ENCODE results near the gene GRID2.

GRID2 gene

GRCh38 chr4:93053140-93053539 is 749.4 kb downstream of the GRID2 start:
- H3K27ac ChIP-seq = no peak overlapping the region
- TF ChIP-seq, protein P1, sequence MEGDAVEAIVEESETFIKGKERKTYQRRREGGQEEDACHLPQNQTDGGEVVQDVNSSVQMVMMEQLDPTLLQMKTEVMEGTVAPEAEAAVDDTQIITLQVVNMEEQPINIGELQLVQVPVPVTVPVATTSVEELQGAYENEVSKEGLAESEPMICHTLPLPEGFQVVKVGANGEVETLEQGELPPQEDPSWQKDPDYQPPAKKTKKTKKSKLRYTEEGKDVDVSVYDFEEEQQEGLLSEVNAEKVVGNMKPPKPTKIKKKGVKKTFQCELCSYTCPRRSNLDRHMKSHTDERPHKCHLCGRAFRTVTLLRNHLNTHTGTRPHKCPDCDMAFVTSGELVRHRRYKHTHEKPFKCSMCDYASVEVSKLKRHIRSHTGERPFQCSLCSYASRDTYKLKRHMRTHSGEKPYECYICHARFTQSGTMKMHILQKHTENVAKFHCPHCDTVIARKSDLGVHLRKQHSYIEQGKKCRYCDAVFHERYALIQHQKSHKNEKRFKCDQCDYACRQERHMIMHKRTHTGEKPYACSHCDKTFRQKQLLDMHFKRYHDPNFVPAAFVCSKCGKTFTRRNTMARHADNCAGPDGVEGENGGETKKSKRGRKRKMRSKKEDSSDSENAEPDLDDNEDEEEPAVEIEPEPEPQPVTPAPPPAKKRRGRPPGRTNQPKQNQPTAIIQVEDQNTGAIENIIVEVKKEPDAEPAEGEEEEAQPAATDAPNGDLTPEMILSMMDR (IDR thresholded peaks at IDR 0.05) = no peak
- no peak for TF ChIP-seq ZFX (IDR thresholded peaks at IDR 0.05; ENCODE audit: borderline replicate concordance)

- TF ChIP-seq, protein P1 (IDR thresholded peaks at IDR 0.05) = no peak
- no peak for TF ChIP-seq ZFX (IDR thresholded peaks at IDR 0.05; ENCODE audit: borderline replicate concordance)
- no peak overlapping the region for H3K27ac ChIP-seq
Measured at GRCh38 chr4:93061826-93062225, 758.1 kb downstream of the GRID2 start.

DNA sequence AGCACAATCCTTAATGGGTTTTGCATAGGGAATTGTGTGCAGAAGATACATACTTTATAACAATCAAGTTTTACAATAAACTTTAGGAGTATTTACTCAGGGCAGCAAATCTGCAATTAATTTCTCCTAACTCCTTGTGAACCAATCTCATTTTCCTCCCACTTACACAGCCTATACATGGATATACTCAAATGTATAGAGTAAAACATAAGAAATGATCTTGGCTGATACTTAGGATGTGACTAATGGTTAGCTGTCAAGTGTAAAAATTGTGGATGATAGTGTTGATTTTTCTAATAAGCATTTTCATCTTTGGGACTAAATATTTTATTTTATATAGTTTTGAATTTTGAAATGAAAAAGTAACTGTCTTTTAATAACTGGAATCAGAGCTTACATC is 759.6 kb downstream of the GRID2 start:
- no peak for TF ChIP-seq ZFX (IDR thresholded peaks at IDR 0.05; ENCODE audit: borderline replicate concordance)
- TF ChIP-seq, protein P1 (IDR thresholded peaks at IDR 0.05) = no peak
- H3K27ac ChIP-seq = no peak overlapping the region

- H3K27ac ChIP-seq = no peak overlapping the region
- TF ChIP-seq, protein P1 (IDR thresholded peaks at IDR 0.05) = no peak
- no peak for TF ChIP-seq ZFX (IDR thresholded peaks at IDR 0.05; ENCODE audit: borderline replicate concordance)
Measured at GRCh38 chr4:93065790-93066189, 762.0 kb downstream of the GRID2 start.

DNA sequence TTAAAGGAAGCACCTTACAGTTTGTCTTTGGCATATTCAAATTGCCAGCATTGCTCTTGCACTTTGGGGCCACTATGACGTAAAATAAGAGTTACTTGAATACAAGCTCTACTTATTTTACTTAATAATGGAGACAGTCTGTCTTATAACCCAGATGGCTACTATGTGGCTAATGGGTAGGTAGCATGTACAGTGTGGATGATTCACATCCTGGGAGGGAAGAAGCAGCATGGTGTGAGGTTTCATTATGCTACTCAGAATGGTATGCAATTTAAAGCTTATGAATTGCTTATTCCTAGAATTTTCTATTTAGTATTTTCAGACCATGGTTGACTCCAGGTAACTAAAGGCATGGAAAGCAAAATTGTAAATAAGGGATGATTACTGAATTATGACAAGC is 763.0 kb downstream of the GRID2 start:
- no peak for TF ChIP-seq ZFX (IDR thresholded peaks at IDR 0.05; ENCODE audit: borderline replicate concordance)
- TF ChIP-seq, protein P1 (IDR thresholded peaks at IDR 0.05) = no peak
- no peak overlapping the region for H3K27ac ChIP-seq

- no peak overlapping the region for H3K27ac ChIP-seq
- TF ChIP-seq, protein P1 (IDR thresholded peaks at IDR 0.05) = no peak
- TF ChIP-seq ZFX (IDR thresholded peaks at IDR 0.05; ENCODE audit: borderline replicate concordance) = no peak
Measured at GRCh38 chr4:93072292-93072691, 768.5 kb downstream of the GRID2 start.

DNA sequence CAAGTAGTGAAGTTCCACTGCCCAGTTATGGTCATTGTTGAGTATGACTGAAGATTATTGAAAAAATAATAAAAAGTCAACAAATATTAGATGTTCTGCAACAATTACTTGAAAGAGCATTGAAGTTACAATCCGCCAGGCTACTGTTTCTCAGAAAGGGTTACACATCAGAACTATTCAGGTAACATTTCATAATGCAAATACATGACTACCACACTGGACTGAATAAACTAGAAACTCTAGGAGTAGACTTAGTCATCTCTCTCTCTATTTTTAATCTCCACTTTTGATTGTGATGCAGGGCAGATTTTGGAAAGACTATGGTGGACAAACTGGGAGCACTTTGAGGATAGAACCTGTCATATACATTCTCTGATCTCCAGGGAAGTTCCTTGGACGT is 776.5 kb downstream of the GRID2 start:
- TF ChIP-seq ZFX (IDR thresholded peaks at IDR 0.05; ENCODE audit: borderline replicate concordance) = no peak
- TF ChIP-seq, protein P1 (IDR thresholded peaks at IDR 0.05) = no peak
- H3K27ac ChIP-seq = no peak overlapping the region
